LNCaP clone FGC (cell line): Measurements from ENCODE around the gene DUSP12.
A peak's percentile ranks its signal among the peaks of the same experiment; 100 is the strongest.
"Not testable (repeated sequence)": the region's sequence is repeated elsewhere in the genome, so short reads cannot be mapped to it uniquely, and the experiment has no call there.

Experiments used
- DNase-seq: peaks from one replicate; pipeline ENCODE4 v3.0.0-alpha.2; 2011; ENCODE audit warnings: low read depth
- H3K4me3 ChIP-seq: 2 replicates; pipeline ENCODE4 v1.5.1; 2011; ENCODE audit warnings: mild to moderate bottlenecking, low read depth, low read length, control low read depth
- CTCF ChIP-seq: IDR thresholded peaks from 2 replicates; pipeline ENCODE4 v1.5.1; 2012; ENCODE audit warnings: mild to moderate bottlenecking; ENCODE audit not compliant: control insufficient read depth, insufficient read depth; ENCODE audit errors: extremely low read depth

DUSP12 gene

GRCh38 chr1:161747801-161748200 lies 1.8 kb upstream of the DUSP12 start:
- no peak overlapping the region for H3K4me3 ChIP-seq
- no peak for TF ChIP-seq CTCF
- no peak for DNase-seq

GRCh38 chr1:161763522-161764098 lies 14.0 kb downstream of the DUSP12 start:
- DNase-seq, result no peak
- TF ChIP-seq CTCF, result peak; percentile 49
- H3K4me3 ChIP-seq, result no peak overlapping the region

- DNase-seq, result peak; percentile 89
- no peak for TF ChIP-seq CTCF
- peak within 1 kb of the TSS; percentile 99 for H3K4me3 ChIP-seq
These were observed 16.8 kb downstream of the DUSP12 start, which contains the start of gene ATF6 for GRCh38 chr1:161766102-161766981. Gene ATF6, plus strand, starts transcription at chr1:161766320. Its CDS starts 41 bp downstream, at chr1:161766361.

GRCh38 chr1:161768461-161768860 lies 18.9 kb downstream of the DUSP12 start:
- no peak for TF ChIP-seq CTCF
- H3K4me3 ChIP-seq, result no peak overlapping the region

GRCh38 chr1:161768986-161769672 lies 19.5 kb downstream of the DUSP12 start:
- H3K4me3 ChIP-seq, result no peak overlapping the region
- TF ChIP-seq CTCF, result no peak
- DNase-seq, result no peak

More at GRCh38 chr1:161768461-161768860, 18.9 kb downstream of the DUSP12 start:
- no peak for DNase-seq

GRCh38 chr1:161769673-161770045 lies 20.1 kb downstream of the DUSP12 start:
- not testable (repeated sequence) for H3K4me3 ChIP-seq, DNase-seq

GRCh38 chr1:161770250-161770649 lies 20.7 kb downstream of the DUSP12 start:
- DNase-seq, result no peak
- no peak overlapping the region for H3K4me3 ChIP-seq
- TF ChIP-seq CTCF, result no peak
